ENCODE data around the gene DACT3.

The DACT3 gene

GRCh38 chr19:46610851-46611770 lies 49.9 kb downstream of the DACT3 start:
- DNase-seq (ENCODE audit: low spot score), result no peak

GRCh38 chr19:46610413-46610775 lies 50.6 kb downstream of the DACT3 start:
- no peak for DNase-seq (ENCODE audit: low spot score)

- no peak for DNase-seq (ENCODE audit: low spot score)
Observed at GRCh38 chr19:46609511-46610412, 51.2 kb downstream of the DACT3 start.

- DNase-seq (ENCODE audit: low spot score), result no peak
Observed at GRCh38 chr19:46608581-46609345, 52.2 kb downstream of the DACT3 start.

- no peak for DNase-seq (ENCODE audit: low spot score)
Observed at GRCh38 chr19:46608178-46608577, 52.8 kb downstream of the DACT3 start.

GRCh38 chr19:46607448-46607841 lies 53.5 kb downstream of the DACT3 start:
- DNase-seq (ENCODE audit: low spot score), result no peak

- DNase-seq (ENCODE audit: low spot score), result no peak
Observed at GRCh38 chr19:46606681-46607447, 54.1 kb downstream of the DACT3 start.

GRCh38 chr19:46606019-46606418 lies 55.0 kb downstream of the DACT3 start:
- DNase-seq (ENCODE audit: low spot score), result no peak

- DNase-seq (ENCODE audit: low spot score), result no peak
Observed at GRCh38 chr19:46605356-46605821, 55.6 kb downstream of the DACT3 start.

GRCh38 chr19:46604781-46605355 lies 56.1 kb downstream of the DACT3 start:
- no peak for DNase-seq (ENCODE audit: low spot score)

GRCh38 chr19:46603752-46604231 lies 57.2 kb downstream of the DACT3 start:
- DNase-seq (ENCODE audit: low spot score), result no peak

GRCh38 chr19:46603195-46603637 lies 57.8 kb downstream of the DACT3 start:
- no peak for DNase-seq (ENCODE audit: low spot score)

GRCh38 chr19:46602392-46603194 lies 58.4 kb downstream of the DACT3 start:
- peak; percentile 62 for DNase-seq (ENCODE audit: low spot score)

- no peak for DNase-seq (ENCODE audit: low spot score)
Observed at GRCh38 chr19:46601318-46602224, 59.4 kb downstream of the DACT3 start, which contains the start of gene CALM3. Gene CALM3 (plus strand): TSS chr19:46601330. CDS start chr19:46601435, 105 bp downstream.

- peak; percentile 96 for DNase-seq (ENCODE audit: low spot score)
Observed at GRCh38 chr19:46600384-46601317, 60.3 kb downstream of the DACT3 start.

GRCh38 chr19:46599716-46600373 lies 61.1 kb downstream of the DACT3 start:
- no peak for DNase-seq (ENCODE audit: low spot score)
